GM21447 (cell line): Measurements from ENCODE around the gene SPON2.
"Not testable (repeated sequence)": the region's sequence is repeated elsewhere in the genome, so short reads cannot be mapped to it uniquely, and the experiment has no call there.

Experiments
- ATAC-seq: cut with Tn5 transposase; IDR thresholded peaks from one replicate; pipeline ENCODE4 v1.9.1; 2021; ENCODE audit not compliant: unreplicated experiment

The SPON2 gene

GRCh38 chr4:1152290-1152689 lies 20.1 kb downstream of the SPON2 start:
- no peak for ATAC-seq

- ATAC-seq, result no peak
These were observed 20.8 kb downstream of the SPON2 start for GRCh38 chr4:1151541-1151940.

GRCh38 chr4:1150875-1151274 lies 21.5 kb downstream of the SPON2 start:
- ATAC-seq, result no peak

DNA sequence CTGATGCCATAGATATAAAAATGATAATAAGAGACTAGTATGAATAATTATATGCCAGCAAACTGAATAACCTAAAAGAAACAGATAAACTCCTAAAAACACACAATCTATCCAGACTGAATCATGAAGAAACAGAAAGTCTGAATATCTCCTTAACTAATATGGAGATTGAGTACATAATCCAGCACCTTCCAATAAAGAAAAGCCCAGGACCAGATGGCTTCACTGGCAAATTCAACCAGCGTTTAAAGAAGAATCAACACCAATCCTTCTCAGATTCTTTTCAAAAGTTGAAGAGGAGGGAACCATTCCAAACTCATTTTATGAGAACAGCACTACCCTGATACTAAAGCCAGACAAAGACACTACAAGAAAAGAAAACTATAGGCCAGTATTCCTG lies 32.5 kb downstream of the SPON2 start:
- ATAC-seq, result no peak

DNA sequence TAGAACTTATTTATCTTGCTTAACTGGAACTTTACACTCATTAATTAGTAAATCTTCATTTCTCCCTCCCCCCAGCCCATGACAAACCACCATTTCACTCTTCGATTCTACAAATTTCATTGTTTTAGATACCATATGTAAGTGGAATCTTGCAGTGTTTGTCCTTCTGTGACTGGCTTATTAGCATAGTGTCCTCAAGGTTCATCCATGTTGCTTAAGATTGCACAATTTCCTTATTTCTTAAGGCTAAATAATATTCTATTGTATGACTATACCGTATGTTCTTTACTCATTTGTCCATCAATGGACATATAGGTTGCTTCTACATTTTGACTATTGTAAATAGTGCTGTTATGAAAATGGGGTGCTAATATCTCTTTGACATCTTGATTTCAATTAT lies 34.5 kb downstream of the SPON2 start:
- no peak for ATAC-seq

DNA sequence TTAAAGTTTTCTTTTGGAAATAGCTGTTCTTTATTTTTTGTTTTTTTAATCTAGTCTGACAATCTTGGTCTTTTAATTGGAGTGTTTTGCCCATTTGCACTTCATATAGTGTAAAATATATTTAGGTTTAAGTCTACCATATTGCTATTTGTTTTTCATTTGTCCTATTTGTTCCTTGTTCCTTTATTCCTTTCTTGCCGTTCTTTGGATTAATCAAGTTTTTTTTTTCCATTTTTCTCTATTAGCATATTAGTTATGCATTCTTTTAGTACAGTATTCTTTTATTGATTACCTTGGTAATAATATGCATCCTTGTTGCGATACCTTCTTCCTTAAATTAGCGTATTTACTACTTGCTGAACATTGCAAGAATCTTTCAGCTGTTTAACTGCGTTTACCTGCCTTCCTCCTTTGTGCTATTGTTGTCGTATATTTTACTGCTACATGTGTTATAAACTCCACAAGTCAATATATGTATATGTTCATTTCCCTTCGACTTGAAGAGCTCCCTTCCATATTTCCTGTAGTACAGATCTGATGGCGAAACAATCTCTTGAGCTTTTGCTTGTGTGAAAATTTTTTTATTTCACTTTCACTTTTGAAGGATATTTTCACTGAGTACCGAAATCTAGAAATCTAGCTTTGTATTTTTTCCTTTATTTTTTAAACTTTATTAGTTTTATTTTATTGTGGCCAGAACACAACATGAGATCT lies 35.2 kb downstream of the SPON2 start:
- ATAC-seq, result no peak

GRCh38 chr4:1136048-1136447 lies 36.3 kb downstream of the SPON2 start:
- no peak for ATAC-seq

DNA sequence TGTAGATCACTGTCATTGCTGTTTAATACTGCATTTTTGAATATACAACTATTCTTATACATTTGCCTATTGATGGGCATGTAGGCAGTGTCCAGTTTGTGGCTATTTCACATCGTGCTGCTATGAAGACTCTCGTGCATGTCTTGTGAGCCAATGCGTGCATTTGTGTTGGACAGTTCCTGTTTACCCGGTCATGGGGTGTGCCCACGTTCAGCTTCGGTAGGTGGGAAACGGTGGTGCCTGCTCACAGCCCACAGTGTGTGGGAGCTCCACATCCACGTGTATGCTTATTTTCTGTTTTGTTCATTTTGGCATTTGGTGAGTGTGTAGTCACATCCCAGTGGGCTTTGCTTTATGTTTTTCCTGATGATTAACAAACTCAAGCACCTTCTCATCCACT lies 39.4 kb downstream of the SPON2 start:
- ATAC-seq, result no peak

- peak; percentile 85 for ATAC-seq
These were observed 41.8 kb downstream of the SPON2 start for GRCh38 chr4:1130316-1131186.

DNA sequence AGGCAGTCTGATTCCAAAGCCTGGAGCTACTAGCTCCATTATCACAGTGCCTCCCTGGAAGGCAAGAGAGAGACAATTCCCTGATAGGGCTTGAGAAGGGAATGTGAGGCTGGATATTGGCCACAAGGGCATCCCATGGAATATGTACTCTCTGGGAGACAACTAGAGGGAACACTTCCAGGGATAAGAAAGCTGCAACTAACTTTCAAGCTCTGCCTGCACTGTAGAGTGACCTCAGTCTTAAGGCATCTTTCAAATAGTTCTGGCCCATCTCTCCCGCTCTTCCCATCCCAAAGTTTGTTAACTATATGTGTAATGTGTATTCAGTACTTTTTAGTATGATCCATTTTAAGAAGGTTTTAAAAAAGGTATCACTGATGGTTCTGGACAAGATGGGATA lies 45.9 kb downstream of the SPON2 start:
- no peak for ATAC-seq

GRCh38 chr4:1125466-1125865 lies 46.9 kb downstream of the SPON2 start:
- ATAC-seq, result not testable (repeated sequence)

- ATAC-seq, result no peak
These were observed 47.6 kb downstream of the SPON2 start for GRCh38 chr4:1124818-1125217.

GRCh38 chr4:1122505-1122904 lies 49.9 kb downstream of the SPON2 start:
- ATAC-seq, result no peak
